Measurements from ENCODE around the gene RALGAPA1. TPM values are rescaled to one million over a fixed set of nuclear protein-coding genes. Genes with fewer than 3 reads are reported as not detected.
"Not testable (repeated sequence)": the region's sequence is repeated elsewhere in the genome, so short reads cannot be mapped to it uniquely, and the experiment has no call there.

Gene RALGAPA1
- polyA plus RNA-seq, 3 donors = 8.3 to 12.1 (median 11.4) TPM

GRCh38 chr14:35824446-35825165 lies 15.5 kb upstream of the RALGAPA1 start:
- WGBS, 3 donors = 77 to 92% (median 78%) methylated on average over 8 to 32 of the region's 55 CpGs
- H3K27ac ChIP-seq (ENCODE audit: low read depth, low read length) = not testable (repeated sequence)

GRCh38 chr14:35822501-35822900 lies 13.4 kb upstream of the RALGAPA1 start:
- 78 to 79% (median 79%) methylated on average over 3 of the region's 3 CpGs for WGBS, 3 donors
- no peak overlapping the region for H3K27ac ChIP-seq (ENCODE audit: low read depth, low read length)

- no peak overlapping the region for H3K27ac ChIP-seq (ENCODE audit: low read depth, low read length)
- 22 to 30% (median 28%) methylated on average over 7 of the region's 7 CpGs for WGBS, 3 donors
Observed at GRCh38 chr14:35821564-35822411, 12.7 kb upstream of the RALGAPA1 start.

- H3K27ac ChIP-seq (ENCODE audit: low read depth, low read length) = no peak overlapping the region
- WGBS, 3 donors = 88 to 94% (median 91%) methylated on average over 32 of the region's 32 CpGs
Observed at GRCh38 chr14:35819591-35820540, 10.8 kb upstream of the RALGAPA1 start.

GRCh38 chr14:35818346-35819115 lies 9.4 kb upstream of the RALGAPA1 start:
- H3K27ac ChIP-seq (ENCODE audit: low read depth, low read length) = no peak overlapping the region
- 64 to 75% (median 69%) methylated on average over 13 of the region's 13 CpGs for WGBS, 3 donors

GRCh38 chr14:35814371-35815005 lies 5.4 kb upstream of the RALGAPA1 start:
- 34 to 41% (median 34%) methylated on average over 3 of the region's 3 CpGs for WGBS, 3 donors
- H3K27ac ChIP-seq (ENCODE audit: low read depth, low read length) = no peak overlapping the region

- no peak overlapping the region for H3K27ac ChIP-seq (ENCODE audit: low read depth, low read length)
- 83 to 90% (median 87%) methylated on average over 4 of the region's 4 CpGs for WGBS, 3 donors
Observed at GRCh38 chr14:35810963-35811362, 1.9 kb upstream of the RALGAPA1 start.

- WGBS, 3 donors = 20 to 26% (median 25%) methylated on average over 2 of the region's 2 CpGs
- H3K27ac ChIP-seq (ENCODE audit: low read depth, low read length) = no peak overlapping the region
Observed at GRCh38 chr14:35809597-35809996, 502 bp upstream of the RALGAPA1 start.

GRCh38 chr14:35808076-35808637 lies 938 bp downstream of the RALGAPA1 start:
- H3K27ac ChIP-seq (ENCODE audit: low read depth, low read length) = no peak overlapping the region
- WGBS, 3 donors = 3 to 5% (median 3%) methylated on average over 11 of the region's 11 CpGs

GRCh38 chr14:35807131-35807961 lies 1.7 kb downstream of the RALGAPA1 start:
- H3K27ac ChIP-seq (ENCODE audit: low read depth, low read length) = no peak overlapping the region
- WGBS, 3 donors = 49 to 78% (median 76%) methylated on average over 8 of the region's 8 CpGs

GRCh38 chr14:35806006-35806907 lies 2.8 kb downstream of the RALGAPA1 start:
- 71 to 91% (median 89%) methylated on average over 2 of the region's 2 CpGs for WGBS, 3 donors

GRCh38 chr14:35797796-35798195 lies 11.3 kb downstream of the RALGAPA1 start:
- no peak overlapping the region for H3K27ac ChIP-seq (ENCODE audit: low read depth, low read length)
- 94 to 99% (median 95%) methylated on average over 6 of the region's 6 CpGs for WGBS, 3 donors

More at GRCh38 chr14:35806006-35806907, 2.8 kb downstream of the RALGAPA1 start:
- H3K27ac ChIP-seq (ENCODE audit: low read depth, low read length) = no peak overlapping the region

GRCh38 chr14:35789651-35790050 lies 19.4 kb downstream of the RALGAPA1 start:
- no peak overlapping the region for H3K27ac ChIP-seq (ENCODE audit: low read depth, low read length)
- 89 to 93% (median 91%) methylated on average over 4 of the region's 4 CpGs for WGBS, 3 donors

GRCh38 chr14:35786856-35787255 lies 22.2 kb downstream of the RALGAPA1 start:
- H3K27ac ChIP-seq (ENCODE audit: low read depth, low read length) = no peak overlapping the region
- 93 to 99% (median 93%) methylated on average over 2 of the region's 2 CpGs for WGBS, 3 donors

GRCh38 chr14:35783699-35784098 lies 25.4 kb downstream of the RALGAPA1 start:
- H3K27ac ChIP-seq (ENCODE audit: low read depth, low read length) = no peak overlapping the region

More at GRCh38 chr14:35783699-35784098, 25.4 kb downstream of the RALGAPA1 start:
- 53 to 58% (median 57%) methylated on average over 1 of the region's 1 CpG for WGBS, 3 donors

Data from adipose tissue (tissue), 3 donors.